ENCODE data around the gene PPP1R1B.

PPP1R1B gene

DNA sequence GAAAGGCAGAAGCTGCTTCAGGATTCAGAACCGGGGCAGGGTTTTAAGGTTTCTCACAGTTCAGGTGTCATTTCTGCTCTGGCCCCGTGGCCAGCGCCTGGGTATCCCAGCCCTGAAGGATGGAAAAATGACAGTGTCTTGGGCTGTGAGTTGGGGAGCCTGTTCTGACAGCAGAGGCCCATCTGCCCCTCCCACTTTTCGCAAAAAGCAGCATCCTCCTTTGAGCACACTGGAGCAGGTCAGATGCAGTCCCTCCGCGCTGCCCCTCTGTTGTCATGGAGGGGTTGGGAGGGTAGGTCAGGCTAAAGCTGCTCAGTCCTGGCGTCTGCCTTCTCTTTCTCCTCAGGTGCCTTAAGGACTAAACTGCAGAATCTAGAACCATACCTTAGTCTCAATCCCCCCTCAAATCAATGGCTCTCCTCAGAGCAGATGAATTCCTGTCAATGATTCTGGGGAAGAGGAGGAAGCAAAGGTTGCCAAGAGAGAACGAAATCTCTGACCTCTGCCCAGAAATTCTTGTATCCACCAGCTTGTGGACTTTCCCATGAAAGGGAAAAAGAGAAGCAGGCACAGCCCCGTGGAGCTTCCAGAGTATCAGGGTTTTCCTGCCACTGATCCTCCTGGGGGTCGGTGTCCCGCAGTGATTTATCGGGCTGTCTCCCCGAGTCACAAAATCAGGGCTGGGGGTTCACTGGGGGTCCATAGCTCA, 26.3 kb upstream of the PPP1R1B start:
- DNase-seq (ENCODE audit: low spot score): no peak

- DNase-seq (ENCODE audit: low spot score): no peak
Measured at GRCh38 chr17:39600997-39601597, 25.7 kb upstream of the PPP1R1B start.

- no peak for DNase-seq (ENCODE audit: low spot score)
Measured at GRCh38 chr17:39601758-39602532, 24.8 kb upstream of the PPP1R1B start.

GRCh38 chr17:39602533-39603303, 24.0 kb upstream of the PPP1R1B start:
- no peak for DNase-seq (ENCODE audit: low spot score)

- no peak for DNase-seq (ENCODE audit: low spot score)
Measured at GRCh38 chr17:39603304-39604016, 23.3 kb upstream of the PPP1R1B start.

DNA sequence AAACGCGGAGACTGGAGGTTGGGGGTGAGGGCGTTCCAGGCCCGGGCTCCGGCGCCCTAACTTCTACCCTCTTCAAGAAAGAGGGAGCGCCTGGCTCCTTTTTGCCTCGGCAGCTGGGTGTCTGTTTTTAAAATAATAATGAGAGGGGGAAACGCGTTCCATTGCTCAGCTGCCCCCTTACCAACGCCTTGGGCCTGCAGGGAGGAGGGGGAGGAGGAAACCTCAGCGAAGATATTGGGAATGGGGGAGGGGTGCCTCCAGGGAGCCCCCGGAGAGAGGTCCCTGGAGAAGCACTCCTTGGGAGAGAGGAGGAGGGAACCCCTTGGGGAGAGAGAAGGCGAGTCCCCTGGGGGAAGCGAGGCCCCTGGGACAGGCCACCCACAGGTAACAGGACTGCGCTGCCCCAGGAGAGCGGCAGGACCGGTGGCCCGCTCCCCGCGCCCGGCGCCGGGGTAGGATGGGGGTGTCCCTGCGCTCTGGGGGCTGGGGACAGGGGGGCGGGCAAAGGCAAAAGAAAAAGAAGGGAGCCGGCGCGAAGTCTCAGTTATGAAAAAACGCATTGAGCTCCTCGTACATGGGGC, 21.8 kb upstream of the PPP1R1B start:
- no peak for DNase-seq (ENCODE audit: low spot score)

- no peak for DNase-seq (ENCODE audit: low spot score)
Measured at GRCh38 chr17:39605492-39606433, 21.0 kb upstream of the PPP1R1B start.

DNA sequence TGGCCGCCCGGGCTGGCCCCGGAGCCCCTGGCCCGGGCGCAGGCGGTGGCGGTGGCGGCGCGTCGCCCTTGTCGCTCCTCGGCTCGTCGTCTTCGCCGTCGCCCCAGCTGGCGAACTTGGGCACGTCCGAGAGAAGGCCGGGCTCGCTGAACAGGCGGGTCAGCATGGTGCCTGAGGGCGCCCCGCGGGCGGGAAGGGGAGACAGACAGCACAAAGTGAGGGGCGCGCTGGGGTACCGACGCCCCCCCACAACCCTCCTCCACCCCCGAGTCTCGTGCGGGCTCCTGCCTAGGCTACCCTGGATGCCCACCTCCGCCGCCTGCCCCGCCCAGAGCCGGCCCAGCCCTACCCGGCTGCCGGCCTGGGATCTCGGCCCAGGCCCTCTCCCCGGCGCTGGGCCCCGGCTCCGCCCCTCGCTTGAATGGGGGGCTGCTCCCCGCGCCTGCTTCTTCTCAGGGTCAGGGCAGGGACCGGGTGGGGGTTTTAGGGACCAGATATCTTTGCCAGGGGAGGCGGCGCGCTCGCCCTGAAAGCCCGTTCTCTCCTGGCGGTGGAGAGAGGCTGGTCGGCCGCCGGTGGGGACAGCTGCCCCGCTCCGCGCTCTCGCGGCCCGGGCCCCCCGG, 20.2 kb upstream of the PPP1R1B start:
- DNase-seq (ENCODE audit: low spot score): no peak

GRCh38 chr17:39607057-39607850, 19.5 kb upstream of the PPP1R1B start:
- DNase-seq (ENCODE audit: low spot score): no peak

GRCh38 chr17:39607851-39608130, 19.0 kb upstream of the PPP1R1B start, which contains the start of gene NEUROD2:
TSS of gene NEUROD2 (minus strand) at chr17:39607920. CDS start at chr17:39606599, 1,321 bp downstream.
- DNase-seq (ENCODE audit: low spot score): no peak

GRCh38 chr17:39608142-39608981, 18.4 kb upstream of the PPP1R1B start:
- no peak for DNase-seq (ENCODE audit: low spot score)

DNA sequence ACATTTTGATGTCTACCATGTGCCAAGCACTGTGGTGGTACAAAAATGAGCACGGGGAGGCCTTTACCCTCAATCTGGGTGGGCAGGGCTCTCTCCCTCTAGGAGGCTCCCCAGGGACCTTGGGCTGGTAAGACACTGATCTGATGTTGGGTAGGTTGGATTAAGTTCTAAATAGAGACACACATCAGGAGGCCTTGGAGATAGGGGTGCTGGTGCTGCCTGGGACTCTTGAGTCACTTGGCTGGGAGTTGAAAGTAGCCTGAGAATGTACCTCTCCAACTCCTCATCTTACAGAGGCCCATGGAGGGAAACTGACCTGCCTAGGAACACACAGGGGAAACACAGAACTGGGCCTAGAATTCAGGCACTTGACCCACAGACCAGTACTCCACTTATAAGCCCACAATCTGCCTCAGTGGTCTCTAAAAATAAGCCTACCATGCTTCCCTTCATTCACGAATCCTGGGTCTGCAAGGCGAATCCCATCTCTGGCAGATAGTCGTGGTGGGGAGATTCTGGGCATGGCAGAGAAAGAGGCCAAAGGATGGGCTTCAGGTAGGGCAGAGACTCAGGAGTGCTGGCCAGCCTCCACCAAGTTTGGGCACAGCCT, 17.2 kb upstream of the PPP1R1B start:
- no peak for DNase-seq (ENCODE audit: low spot score)

DNA sequence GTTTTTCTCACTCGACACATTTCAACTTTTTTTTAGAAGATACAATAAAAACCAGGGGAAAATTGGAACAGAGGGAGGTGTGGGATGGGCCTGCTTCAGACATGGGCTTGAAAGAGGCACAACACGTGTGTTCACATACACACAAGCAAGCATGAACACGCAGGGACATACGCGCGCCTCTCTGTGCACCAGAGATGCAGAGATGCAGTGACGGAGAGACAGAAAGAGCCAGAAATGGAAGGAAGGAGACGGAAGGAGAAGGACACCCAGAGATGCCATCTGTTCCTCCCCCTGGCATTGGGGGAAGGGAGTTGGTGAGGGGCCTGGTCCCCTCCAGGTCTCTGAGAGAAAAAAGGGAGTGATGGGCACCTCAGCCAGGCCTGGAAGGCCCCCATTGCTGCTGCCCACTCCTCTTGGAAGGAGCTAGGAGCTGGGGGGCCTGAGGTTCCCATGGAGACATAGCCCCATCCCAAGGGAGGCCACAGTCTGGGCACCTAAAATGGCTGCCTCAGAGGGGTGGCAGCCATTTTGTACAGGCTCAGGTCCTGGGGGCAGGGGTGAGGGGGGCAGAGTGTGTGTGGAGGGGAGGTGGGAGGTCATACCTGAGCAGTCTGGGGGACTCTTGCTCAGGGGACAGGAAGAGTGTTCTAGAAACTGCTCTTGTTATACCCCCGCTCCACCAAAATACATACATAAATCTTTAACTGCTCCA, 15.2 kb upstream of the PPP1R1B start:
- no peak for DNase-seq (ENCODE audit: low spot score)

- no peak for DNase-seq (ENCODE audit: low spot score)
Measured at GRCh38 chr17:39612291-39612894, 14.4 kb upstream of the PPP1R1B start.

DNA sequence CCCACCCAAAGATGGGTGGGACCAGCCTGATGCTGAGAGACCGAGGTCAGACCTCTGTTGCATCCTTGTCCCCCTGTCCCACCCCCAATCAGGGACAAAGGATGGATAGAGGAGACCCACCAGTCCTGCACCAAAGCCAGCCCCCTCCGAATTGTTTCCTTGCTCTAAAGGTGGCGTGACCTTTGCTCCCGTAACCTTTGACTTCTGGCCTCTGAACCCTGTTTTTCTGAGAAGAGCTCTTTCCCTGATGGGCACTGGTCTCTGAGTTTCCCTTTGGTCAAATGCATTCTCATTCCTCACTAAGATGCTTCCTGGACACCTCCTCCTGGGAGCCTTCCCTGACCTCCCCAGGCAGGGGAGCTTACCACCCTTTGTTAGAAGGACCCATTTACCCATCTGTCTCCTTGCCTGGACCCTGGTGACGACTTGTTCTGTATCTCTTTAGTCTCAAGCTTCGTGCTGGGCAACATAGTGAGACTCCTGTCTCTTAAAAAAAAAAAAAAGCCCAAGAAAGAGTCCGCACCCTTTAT, 13.8 kb upstream of the PPP1R1B start:
- DNase-seq (ENCODE audit: low spot score): no peak

- no peak for DNase-seq (ENCODE audit: low spot score)
Measured at GRCh38 chr17:39614545-39615157, 12.1 kb upstream of the PPP1R1B start.
